ENCODE results near the gene TMOD1. TPM values are rescaled to one million over a fixed set of nuclear protein-coding genes. Genes with fewer than 3 reads are reported as not detected.

Gene TMOD1
- total and polyA plus RNA-seq, 2 experiments from 2014 or later = 0.69 to 4.5 TPM

DNA sequence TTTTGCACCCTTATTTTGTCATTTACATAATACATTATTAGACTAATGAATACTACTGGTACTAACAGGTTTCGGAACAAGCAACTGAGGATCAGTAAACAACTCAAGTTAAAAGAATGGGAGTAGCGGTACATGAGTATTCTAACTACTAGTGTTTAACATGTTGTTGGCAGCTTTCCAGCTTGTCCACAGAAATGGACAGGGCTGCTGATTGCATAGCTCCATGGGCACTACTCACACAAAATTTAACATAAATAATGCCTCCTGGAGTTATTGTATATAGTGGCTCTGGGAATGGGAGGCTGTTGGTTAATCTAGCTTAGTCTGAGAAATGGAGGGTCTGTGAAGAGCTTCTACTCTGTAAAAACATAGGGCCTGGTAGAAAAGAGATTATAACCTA is 138.9 kb downstream of the TMOD1 start:
- Histone ChIP-seq H3K9me2 (ENCODE audit: insufficient read depth) (no peaks in the 10 kb centered on the region), H3K4me2 (no peak overlapping the region), H2AFZ (no peak overlapping the region), H3F3A (replicated peaks; ENCODE audit: low read depth) (no peaks in the 10 kb centered on the region), H3K4me1 (ENCODE audit: insufficient read depth) (peaks cover 8% of the 10 kb centered on the region; the same call in 1 of the 2 replicates), H3K36me3 (ENCODE audit: insufficient read depth) (peaks cover 15% of the 10 kb centered on the region), H4K20me1 (replicated peaks; ENCODE audit: insufficient read depth) (peaks cover 44% of the 10 kb centered on the region), H3K27me3 (ENCODE audit: insufficient read depth) (no peaks in the 10 kb centered on the region), H3K4me3 (no peak overlapping the region), H3K79me2 (replicated peaks; ENCODE audit: insufficient read depth) (peaks cover 73% of the 10 kb centered on the region), H3K27ac (ENCODE audit: low read depth) (no peak overlapping the region)
- ATAC-seq (no peak), DNase-seq (ENCODE audit: low spot score) (no peak)
- Mint-ChIP-seq H3K9me3 (no peaks in the 10 kb centered on the region), H3K27ac (no peak overlapping the region; the same call in 1 of the 2 replicates), H3K4me3 (no peak overlapping the region), H3K27me3 (ENCODE audit: insufficient read depth, low read depth, poor library complexity) (no peaks in the 10 kb centered on the region), H3K36me3 (ENCODE audit: low read depth) (peaks cover 20% of the 10 kb centered on the region), H3K4me1 (peaks cover 21% of the 10 kb centered on the region)
- TF ChIP-seq EZH2 (IDR thresholded peaks at IDR 0.05; ENCODE audit: low read depth, unreplicated experiment) = no peak
- no peak for TF ChIP-seq CREB1 (CRISPR knock-in tag; IDR thresholded peaks at IDR 0.05; ENCODE audit: low read depth)
- no peak for TF ChIP-seq POLR2AphosphoS5 (IDR thresholded peaks at IDR 0.05; ENCODE audit: low read depth)
- no peak for TF ChIP-seq ETS1 (IDR thresholded peaks at IDR 0.05)
- no peak for TF ChIP-seq ZNF331 (CRISPR knock-in tag; IDR thresholded peaks at IDR 0.05; ENCODE audit: low read depth)
- TF ChIP-seq JUNB (IDR thresholded peaks at IDR 0.05; ENCODE audit: unreplicated experiment) = no peak
- TF ChIP-seq ZNF114 (CRISPR knock-in tag; IDR thresholded peaks at IDR 0.05) = no peak
- TF ChIP-seq, protein P1, sequence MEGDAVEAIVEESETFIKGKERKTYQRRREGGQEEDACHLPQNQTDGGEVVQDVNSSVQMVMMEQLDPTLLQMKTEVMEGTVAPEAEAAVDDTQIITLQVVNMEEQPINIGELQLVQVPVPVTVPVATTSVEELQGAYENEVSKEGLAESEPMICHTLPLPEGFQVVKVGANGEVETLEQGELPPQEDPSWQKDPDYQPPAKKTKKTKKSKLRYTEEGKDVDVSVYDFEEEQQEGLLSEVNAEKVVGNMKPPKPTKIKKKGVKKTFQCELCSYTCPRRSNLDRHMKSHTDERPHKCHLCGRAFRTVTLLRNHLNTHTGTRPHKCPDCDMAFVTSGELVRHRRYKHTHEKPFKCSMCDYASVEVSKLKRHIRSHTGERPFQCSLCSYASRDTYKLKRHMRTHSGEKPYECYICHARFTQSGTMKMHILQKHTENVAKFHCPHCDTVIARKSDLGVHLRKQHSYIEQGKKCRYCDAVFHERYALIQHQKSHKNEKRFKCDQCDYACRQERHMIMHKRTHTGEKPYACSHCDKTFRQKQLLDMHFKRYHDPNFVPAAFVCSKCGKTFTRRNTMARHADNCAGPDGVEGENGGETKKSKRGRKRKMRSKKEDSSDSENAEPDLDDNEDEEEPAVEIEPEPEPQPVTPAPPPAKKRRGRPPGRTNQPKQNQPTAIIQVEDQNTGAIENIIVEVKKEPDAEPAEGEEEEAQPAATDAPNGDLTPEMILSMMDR (conservative IDR thresholded peaks at IDR 0.05; ENCODE audit: low read depth in 2 of 2) = no peak
- TF ChIP-seq ZNF462 (CRISPR knock-in tag; IDR thresholded peaks at IDR 0.05) = no peak
- TF ChIP-seq NANOG (IDR thresholded peaks at IDR 0.05; ENCODE audit: borderline replicate concordance) = no peak
- TF ChIP-seq EZH2phosphoT487 (IDR thresholded peaks at IDR 0.05; ENCODE audit: unreplicated experiment) = no peak

Measured in GM23338 (cell line).